Measurements from ENCODE around the gene ZNF222.
A peak's percentile ranks its signal among the peaks of the same experiment; 100 is the strongest.

Gene ZNF222

DNA sequence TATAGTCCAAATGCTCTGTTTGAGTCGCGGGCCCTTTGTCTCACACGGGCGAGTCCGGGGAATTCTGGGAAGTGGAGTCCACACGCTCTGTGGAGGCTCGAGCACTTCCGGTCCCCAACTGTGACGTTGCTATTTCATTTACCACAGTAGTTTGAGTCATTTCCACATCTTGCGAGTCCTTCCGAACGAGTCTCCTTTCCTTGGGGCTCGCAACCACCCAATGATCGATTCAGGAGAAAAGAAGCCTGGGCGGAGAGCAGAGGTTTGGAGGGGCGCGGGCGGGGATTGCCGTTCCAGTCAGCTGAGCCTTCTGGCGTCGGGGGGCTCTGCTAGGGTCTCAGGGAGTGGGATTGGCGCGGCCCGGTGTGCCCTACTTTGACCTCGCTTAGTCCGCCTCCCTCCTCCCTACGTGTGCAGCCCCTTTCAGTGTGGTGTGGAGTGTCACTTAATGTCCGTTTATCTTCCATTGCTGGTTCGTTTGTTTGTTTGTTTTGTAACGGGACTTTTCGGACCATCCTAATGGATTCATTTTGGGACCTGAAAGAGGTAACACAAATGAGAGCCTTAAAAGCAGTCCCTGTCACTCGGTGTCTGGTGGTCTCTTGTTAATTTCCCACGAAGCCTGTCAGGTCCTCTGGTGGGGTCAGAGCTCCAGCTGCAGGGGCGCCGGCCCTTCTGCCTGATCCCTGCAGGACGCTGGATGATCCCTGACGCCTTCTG is at the start of gene ZNF222:
Gene ZNF222 (plus strand): TSS at position 163 of the 720 bp plus-strand sequence. CDS start 58 bp downstream, at position 221.
- peak; percentile 91 to 95 (median 94) for DNase-seq

DNA sequence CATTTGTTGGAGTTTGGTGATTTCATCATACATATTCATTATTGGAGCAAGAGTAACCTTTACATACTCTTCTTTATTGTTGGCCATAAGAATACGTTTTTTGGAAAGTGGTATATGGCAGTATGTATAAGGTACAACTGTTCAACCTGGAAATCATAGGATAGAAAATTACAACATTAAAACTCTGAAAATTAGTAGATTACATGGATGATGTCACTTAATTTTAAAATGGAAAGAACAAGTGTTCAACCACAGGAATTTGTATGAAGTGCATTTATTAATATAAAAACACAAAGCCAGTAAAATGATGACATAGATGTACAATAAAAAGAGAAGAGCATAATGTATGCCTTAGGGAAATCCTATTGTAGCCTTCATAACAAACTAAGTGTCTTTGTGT is 48.4 kb upstream of the ZNF222 start:
- no peak for DNase-seq

DNA sequence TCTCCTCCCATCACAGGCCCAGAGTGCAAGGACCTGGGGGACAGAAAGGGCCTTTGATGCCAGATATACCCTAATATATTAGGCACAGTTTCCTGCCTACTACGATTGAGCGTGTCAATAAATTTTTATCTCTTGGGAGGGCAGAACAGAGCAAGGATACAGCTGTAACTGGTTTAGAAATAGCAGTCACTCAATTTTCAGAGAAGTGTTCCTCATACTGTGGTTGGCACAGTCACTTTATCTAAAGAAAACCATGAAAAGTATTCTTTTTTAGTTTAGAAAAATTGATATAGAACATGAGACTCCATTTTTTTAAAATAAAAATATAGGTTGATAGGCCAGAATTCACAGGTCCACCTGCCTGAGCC is 41.7 kb upstream of the ZNF222 start:
- DNase-seq: no peak

DNA sequence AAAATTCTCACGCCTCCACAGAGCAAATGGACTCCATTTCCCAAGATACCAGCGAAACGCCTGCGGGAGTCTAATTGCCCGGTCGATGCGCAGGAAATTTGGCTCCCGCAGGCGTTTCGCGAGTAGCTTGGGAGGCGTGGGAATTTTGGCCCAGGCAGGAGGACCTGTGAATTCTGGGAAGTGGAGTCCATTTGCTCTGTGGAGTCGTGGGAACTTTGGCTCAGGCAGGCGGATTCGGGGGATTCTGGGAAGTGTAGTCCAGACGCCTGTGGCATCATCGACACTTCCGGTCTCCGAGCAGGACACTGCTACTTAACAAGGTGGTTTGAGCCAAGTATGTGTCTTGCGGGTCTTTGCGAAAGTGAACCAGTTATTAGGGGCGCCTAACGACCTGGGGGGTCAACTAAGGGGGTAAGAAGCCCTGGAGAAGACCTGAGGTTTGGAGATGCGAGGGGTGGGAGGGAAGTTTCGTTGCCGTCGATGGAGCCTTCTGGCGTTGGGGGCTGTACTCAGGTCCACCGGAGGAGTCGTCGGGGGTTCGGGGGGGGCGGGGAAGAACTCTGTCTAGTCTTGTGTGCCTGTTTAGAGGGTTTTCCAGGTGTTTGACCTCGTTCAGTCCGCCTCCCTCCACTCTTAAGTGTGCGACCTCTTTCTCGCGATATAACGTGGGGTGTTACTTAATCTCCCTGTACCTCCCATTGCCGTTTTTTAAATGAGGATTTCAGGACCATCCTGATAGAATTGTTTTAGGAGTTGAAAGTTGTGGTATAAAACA is 41.1 kb upstream of the ZNF222 start, which contains the start of gene ZNF155:
Gene ZNF155 (plus strand): TSS at position 277 of the 775 bp plus-strand sequence. CDS start 4,356 bp downstream, outside the sequence.
- DNase-seq: peak; percentile 91 to 95 (median 94)

DNA sequence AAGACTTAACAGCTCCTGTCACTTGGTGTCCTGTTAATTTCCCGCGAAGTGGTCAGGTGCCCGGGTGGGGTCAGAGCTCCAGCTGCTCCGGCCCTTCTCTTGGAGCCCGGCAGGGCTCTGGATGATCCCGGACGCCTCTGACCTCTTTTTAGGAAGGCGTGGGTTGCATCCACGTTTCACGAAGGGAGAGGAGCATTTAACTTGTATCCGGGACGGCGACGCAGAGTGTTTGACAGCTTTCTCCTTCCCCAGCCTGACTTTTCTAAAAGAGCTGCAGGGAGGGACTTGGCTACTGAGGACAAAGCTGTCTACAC is 40.5 kb upstream of the ZNF222 start:
- DNase-seq: peak in 2 of 3 donors; percentile 44 to 53

DNA sequence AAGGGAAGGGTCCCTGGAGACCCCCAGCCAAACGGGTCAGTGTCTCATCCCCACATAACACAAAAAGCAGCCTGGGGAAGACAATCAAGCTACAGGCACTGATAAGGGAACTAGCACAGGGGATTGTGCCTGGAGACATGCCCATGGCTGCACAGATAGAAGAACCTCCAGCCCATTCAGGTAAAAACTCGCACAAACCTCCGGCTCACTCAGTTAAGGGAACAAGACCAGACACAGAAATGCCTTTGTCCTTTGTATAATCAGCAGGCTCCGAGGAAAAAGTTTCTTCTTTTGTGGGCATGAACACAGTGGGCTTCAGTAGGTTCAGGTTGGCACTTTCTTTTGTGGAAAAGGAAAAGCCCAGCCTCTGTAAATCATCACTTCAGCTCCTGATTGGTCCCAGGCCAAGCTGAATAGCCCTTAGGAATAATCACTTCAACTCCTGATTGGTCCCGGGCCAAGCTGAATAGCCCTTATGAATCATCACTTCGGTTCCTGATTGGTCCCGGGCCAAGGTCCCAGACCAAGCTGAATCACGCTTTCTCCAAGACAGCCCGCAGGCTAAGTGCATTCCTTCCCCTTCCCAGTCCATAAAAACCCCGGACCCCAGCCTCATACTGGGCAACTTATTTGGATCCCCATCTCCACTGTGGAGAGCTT is 27.4 kb upstream of the ZNF222 start:
- DNase-seq: no peak

DNA sequence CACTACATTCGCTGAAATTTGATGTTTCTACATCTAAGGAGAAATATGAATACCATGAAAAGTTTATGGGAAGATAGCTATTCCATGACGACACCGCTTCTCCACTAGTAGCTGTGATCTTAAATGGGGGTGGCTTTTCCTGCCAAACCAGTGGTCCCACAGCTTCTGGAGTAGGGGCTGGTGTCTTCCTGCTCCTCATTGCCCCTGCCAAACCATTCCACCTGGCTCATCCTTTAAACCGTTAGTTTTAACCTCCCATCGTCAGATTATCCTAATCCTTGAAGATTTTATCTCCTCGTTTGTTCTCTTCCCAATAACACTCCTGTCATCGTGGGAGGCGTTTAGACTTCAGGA is 23.0 kb upstream of the ZNF222 start:
- DNase-seq: no peak

DNA sequence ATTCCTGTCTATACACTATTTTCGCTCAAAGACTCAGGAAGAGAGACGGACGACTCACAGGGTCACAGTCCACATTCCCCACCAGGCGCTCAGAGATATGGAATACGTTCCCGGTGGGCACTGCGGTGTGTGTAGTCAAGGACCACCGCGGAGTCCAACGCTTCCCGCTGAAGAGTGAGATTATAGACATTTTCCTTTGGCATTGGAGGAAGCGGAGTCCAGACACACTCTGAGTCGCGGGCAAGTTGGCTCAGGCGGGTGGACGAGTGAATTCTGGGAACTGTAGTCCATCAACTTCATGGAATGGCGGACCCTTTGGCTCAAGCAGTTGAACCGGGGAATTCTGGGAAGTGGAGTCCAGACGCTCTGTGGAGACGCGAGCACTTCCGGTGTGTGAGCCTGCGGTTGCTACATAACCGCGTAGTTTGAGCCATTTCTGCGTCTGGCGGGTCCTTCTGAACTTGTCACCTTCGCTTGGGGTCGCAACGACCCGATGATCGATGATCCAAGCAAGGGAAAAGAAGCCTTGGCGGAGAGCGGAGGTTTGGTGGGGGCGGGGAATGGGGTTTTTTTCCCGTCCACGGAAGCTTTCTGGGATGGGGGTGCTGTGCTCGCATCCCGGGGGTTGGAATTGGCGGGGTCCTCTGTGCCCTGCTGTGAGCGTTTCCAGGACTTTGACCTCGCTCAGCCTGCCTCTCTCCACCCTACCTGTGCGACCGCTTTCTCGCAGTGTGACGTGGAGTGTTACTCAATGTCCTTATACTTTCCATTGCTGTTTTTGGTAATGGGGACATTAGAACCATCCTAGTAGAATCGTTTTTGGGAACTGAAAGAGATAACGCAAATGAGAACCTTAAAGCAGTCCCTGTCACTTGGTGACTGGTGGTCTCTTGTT is 22.4 kb upstream of the ZNF222 start, which contains the start of gene ZNF230:
Gene ZNF230 (plus strand): TSS at position 392 of the 895 bp plus-strand sequence. CDS start 4,122 bp downstream, outside the sequence.
- peak; percentile 95 to 98 (median 97) for DNase-seq

DNA sequence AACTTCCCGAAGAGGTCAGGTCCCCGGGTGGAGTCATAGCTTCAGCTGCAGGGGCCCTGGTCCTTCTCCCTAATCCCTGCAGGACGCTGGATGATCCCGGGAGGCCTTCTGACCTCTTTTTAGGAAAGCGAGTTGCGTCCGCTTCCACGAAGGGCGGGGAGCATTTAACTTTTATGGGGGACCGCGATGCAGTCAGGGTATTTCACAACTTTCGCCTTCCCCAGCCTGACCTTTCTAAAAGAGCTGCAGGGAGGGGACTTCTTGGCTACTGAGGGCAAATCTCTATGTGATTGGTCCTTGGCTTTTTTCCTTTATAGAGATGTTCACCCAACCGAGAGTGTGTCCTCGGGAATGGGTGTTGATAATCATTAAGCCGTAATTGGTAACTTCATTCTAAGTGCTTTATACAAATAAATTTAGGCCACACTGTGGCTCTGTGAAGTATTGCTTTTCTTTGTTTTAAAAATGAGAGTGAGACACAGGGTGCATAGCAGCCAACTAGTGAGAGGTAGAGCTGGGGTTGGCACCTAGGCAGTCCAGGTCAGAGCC is 21.6 kb upstream of the ZNF222 start:
- DNase-seq: peak; percentile 38 to 41 (median 40)

DNA sequence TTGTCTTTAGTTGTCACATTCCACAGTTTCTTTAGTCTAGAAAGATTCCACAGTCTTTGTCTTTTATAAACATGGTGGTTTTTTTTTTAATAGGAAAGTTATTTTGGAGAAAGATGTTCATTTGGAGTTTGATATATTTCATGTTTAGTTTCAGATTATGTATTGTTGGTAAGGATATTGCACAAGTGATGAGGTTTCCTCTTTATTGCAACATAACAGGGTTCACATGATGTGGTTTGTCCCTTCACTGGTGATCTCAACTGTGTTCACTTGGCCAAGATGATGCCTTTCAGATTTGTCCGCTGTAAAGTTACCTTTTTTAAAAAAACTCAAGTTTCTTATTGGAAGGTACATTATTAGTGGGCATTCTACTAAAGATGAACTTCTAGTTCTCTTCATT is 19.2 kb upstream of the ZNF222 start:
- DNase-seq: peak; percentile 51 to 81 (median 79)

DNA sequence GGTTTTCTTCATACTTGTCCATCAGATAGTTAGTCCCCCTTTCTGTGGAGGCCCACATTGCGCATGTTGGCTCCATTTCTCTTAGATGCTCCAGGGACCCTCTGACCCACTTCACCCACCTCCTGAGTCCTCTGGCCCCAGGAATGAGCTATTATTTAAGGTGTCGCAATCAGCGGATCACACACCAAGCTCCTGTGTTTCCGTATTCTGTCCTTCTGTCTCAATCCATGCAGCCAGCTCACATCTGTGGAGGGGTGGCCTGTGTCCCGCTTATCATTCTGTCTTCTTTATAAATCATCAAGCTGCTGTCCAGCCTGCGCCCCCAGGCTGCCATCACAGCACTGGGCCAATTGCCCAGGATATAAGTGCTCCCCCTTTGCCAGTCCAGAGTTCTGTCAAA is 17.7 kb upstream of the ZNF222 start:
- DNase-seq: no peak

DNA sequence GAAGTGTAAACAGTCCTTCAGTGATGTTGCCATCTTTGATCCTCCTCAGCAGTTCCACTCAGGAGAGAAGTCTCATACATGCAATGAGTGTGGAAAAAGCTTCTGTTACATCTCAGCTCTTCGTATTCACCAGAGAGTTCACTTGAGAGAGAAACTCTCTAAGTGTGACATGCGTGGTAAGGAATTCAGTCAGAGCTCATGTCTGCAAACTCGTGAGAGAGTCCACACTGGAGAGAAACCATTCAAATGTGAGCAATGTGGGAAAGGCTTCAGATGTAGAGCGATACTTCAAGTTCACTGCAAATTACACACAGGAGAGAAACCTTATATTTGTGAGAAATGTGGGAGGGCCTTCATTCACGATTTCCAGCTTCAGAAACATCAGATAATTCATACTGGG is 14.7 kb upstream of the ZNF222 start:
- no peak for DNase-seq

DNA sequence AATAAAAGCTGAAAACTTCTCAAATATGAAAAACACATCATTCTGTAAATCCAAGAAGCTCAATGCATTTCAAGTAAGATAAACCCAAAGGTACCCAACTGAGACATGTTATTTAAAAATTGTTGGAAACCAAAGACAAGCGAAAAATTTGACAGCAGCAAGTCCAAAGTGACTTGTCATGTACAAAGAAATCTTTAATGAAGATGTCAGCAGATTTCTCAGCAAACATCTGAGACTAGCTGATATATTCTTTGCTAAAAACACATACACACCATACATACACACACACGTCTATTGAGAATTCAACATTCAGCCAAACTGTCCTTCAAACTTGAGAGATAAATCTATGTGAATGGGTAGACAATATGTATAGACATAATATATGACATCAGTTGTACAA is 5.7 kb upstream of the ZNF222 start:
- DNase-seq: no peak

DNA sequence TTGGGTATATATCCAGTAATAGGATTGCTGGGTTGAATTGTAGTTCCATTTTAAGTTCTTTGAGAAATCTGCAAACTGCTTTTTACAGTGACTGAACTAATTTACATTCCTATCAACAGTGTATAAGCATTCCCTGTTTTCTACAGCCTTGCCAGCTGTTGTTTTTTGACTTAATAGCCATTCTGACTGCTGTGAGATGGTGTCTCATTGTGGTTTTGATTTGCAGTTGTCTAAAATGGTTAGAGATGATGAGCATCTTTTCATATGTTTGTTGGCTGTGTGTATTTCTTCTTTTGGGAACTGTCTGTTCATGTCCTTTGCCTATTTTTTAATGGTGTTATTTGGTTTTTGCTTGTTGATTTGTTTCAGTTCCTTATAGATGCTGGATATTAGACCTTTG is 4.0 kb upstream of the ZNF222 start:
- no peak for DNase-seq

DNA sequence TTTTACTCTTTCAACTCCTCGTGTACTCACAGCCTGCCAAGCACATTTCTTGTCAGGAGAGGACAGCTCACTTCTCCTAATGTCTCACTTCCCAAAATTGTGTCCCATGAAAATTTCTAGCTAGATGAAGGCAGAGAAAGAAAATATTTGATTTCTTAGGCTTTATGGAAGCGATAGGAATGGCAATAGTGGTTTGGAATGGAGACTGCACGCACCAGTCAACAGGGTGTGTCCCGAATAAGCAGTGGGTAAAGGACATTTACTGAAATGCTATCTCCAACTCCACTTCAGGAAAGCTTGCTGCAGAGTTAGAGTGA is 321 bp upstream of the ZNF222 start:
- DNase-seq: no peak

DNA sequence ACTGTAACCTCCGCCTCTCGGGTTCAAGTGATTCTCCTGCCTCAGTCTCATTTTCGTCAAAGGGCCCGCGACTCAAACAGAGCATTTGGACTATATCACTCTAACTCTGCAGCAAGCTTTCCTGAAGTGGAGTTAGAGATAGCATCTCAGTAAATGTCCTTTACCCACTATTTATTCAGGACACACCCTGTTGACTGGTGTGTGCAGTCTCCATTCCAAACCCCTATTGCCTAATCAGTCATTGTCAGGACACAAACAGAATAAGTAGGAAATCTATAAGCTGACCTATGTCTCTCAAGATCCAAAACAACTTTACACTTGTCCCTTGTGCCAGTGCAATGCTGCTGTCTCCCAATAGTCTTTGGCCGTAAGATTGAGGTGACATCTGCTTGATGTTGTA is 1.4 kb downstream of the ZNF222 start:
- no peak for DNase-seq

DNA sequence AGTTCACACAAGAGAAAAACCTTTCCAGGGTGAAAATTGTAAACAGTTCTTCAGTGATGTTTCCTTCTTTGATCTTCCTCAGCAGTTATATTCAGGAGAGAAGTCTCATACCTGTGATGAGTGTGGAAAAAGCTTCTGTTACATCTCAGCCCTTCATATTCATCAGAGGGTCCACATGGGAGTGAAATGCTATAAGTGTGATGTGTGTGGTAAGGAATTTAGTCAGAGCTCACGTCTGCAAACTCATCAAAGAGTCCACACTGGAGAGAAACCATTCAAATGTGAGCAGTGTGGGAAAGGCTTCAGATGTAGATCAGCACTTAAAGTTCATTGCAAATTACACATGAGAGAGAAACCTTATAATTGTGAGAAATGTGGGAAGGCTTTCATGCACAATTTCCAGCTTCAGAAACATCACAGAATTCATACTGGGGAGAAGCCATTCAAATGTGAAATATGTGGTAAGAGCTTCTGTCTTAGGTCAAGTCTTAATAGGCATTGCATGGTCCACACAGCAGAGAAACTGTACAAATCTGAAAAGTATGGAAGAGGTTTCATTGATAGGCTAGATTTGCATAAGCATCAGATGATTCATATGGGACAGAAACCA is 6.9 kb downstream of the ZNF222 start:
- DNase-seq: no peak

DNA sequence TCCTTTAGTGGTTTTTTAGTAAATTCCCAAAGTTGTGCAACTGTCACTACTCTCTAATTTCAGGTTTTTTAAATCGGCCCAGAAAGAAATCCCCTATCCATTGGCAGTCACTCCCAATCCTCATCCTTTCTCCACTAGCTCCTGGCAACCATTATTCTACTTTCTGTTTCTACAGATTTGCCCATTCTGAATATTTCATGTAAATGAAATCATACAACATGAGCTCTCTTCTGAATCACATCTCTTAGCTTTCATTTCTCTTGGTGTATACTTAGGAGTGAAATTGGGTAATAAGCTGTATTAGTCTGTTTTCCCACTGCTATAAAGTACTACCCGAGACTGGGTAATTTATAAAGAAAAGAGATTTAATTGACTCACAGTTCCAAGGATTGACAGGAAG is 17.0 kb downstream of the ZNF222 start:
- DNase-seq: peak; percentile 8 to 42 (median 10)

DNA sequence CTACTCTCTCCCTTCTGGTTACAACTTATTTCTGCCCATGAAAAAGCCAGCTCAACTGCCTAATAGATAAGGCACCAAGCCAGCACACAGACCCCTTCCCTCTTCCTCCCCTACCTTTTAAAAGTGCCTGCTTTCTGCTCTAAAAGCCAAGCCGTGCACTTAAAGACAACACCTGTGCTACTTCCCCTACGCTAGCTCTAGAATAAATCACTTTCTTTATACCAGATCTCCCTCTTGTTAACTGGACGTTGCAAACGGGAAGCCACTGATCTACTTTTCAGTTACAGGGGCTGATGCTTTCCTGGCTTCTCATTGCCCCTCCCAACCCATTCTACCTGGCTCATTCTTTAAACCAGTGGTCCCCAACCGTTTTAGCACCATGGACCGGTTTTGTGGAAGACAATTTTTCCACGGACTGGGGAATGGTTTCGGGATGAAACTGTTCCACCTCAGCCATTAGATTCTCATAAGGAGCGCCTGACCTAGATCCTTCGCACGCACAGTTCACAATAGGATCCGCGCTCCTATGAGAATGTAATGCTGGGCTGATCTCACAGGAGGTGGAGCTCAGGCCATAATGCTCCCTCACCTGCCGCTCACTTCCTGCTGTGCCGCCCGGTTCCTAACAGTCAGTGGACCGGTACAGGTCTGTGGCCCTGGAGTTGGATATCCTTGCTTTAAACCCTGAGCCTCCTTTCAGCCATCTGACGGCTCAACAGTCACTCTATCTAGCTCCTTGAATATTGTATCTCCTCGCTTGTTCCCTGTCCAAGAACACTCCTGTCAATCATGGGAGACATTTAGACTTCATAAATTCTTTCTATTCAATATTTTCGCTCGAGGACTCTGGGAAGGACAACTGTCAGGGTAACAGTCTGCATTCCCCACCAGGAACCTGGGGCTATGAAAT is 25.8 kb downstream of the ZNF222 start:
- DNase-seq: peak in 1 of 3 donors; percentile 23

DNA sequence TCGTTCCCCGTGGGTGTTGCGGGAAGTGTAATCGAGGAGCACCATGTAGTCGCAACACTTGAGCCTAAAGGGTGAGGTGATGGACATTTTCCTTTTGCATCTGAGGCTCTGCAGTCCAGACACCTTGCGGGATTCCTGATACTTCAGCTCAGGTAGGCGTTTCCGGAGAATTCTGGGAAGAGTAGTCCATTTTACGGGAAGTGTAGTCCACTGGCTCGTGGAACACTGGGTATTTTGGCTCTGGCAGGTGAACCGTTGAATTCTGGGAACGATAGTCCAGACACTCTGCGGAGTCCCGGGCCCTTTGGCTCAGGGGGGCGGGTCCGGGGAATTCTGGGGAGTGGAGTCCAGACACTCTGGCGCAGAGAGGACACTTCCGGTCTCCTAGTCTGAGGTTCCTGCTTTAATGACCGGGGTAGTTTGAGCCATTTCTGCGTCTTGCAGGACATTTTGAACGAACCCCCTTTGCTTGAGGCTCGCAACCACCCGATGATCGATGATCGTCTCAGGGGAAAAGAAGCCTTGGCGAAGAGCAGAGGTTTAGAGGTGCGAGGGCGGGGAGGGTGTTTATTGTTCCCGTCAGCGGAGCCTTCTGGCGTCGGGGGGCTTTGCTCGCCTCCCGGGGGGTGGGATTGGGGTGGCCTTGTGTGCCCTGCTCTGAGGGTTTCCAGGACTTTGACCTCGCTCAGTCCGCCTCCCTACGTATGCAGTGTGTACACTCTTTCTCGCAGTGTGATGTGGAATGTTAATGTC is 26.6 kb downstream of the ZNF222 start, which contains the start of gene ZNF223:
Gene ZNF223 (plus strand): TSS at position 387 of the 753 bp plus-strand sequence. CDS start 3,141 bp downstream, outside the sequence.
- peak; percentile 92 to 94 (median 92) for DNase-seq
